Measurements from ENCODE around the gene ZNF525.
"Not testable (repeated sequence)": the region's sequence is repeated elsewhere in the genome, so short reads cannot be mapped to it uniquely, and the experiment has no call there.

Gene ZNF525

DNA sequence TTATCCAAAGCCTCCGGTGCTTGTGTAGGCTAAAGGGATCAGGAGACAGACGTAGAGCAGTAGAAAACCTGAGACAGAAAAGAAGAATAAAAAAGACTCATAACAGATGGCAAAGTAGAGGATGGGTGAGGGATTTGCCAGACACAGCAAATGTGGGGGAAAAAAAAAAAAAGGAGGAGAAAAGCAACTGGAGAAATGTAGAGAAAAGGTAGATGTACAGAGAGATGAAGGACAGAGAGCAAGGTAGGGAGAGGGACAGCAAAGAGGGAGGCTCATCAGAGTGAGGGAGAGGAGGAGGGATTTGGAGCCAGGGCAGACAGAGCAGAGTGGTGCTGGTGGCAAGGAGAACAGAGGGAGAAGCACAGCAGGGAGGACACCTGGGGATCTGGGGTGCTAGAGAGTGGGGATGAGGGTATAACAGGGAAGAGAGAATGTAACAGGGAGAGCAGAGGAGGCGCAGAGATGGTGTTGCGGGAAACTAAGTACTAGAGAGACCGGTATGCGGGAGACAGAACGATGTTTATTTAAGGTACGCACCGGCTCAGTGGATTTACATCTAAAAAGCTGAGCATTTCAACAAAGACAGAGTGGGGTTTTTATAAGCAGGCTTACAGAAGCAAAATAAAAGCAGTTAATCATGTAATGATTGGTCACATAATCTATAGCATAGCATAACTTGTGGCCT lies 30.5 kb downstream of the ZNF525 start:
- POLR2A ChIA-PET; DNase-seq; H3K27me3 ChIP-seq (replicated peaks in 2 of 5; ENCODE audit: control insufficient read depth in 4 of 5, insufficient read depth in 5 of 5, low read length in 4 of 5): not testable (repeated sequence)
- Histone ChIP-seq H3K27ac (ENCODE audit: insufficient read depth in 1 of 2, low read depth in 1 of 2, low read length in 2 of 2, poor library complexity in 1 of 2, severe bottlenecking in 2 of 2) (peak overlapping the region; percentile 66 to 87), H3K4me1 (ENCODE audit: control extremely low read depth in 1 of 4, control insufficient read depth in 4 of 4, insufficient read depth in 4 of 4, low read length in 3 of 4) (peaks cover 0 to 19% (median 14%) of the 10 kb centered on the region in 4 experiments), H3K36me3 (ENCODE audit: control insufficient read depth in 4 of 4, insufficient read depth in 4 of 4, low read length in 3 of 4) (peaks cover 4 to 28% (median 19%) of the 10 kb centered on the region in 4 experiments), H3K4me3 (ENCODE audit: control insufficient read depth in 1 of 7, extremely low read depth in 1 of 7, insufficient read depth in 4 of 7, low read depth in 2 of 7, low read length in 6 of 7) (peak overlapping the region; percentile 82 to 93 (median 88)), H3K9me3 (ENCODE audit: control extremely low read depth in 1 of 5, control insufficient read depth in 4 of 5, insufficient read depth in 2 of 5, low read depth in 1 of 5, low read length in 4 of 5) (peaks cover 0 to 15% (median 4%) of the 10 kb centered on the region in 5 experiments)
- CTCF ChIA-PET: interaction anchor here (1.0 kb wide), 1 partner anchor 23 kb away, joined by 3 read pairs; no protein-coding TSS in a partner anchor
- WGBS (ENCODE audit: insufficient coverage): 17% methylated on average over 6 of the region's 9 CpGs

DNA sequence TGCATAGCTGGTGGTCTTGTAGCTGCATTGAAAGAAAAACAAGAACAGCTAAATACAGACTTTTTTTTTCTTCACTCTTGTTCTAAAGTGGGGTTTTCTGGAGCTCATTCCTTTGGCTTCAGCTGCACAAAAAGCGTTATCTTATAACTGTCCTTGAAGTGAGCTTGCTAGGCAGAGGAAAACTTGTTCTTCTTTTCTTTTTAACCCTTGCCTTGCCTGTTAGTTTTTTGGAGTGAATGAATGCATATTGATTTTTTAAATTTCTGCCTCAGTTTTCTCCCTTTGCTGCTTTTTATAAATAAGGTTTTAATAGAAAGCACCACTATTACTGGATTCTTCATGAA lies 31.0 kb downstream of the ZNF525 start:
- ChIA-PET POLR2A (no interaction called here), CTCF (no interaction called here)
- Histone ChIP-seq H3K4me3 (ENCODE audit: control insufficient read depth in 1 of 7, extremely low read depth in 1 of 7, insufficient read depth in 4 of 7, low read depth in 2 of 7, low read length in 6 of 7) (peak overlapping the region in 5 of 7 experiments; percentile 30 to 93 (median 88)), H3K27ac (ENCODE audit: insufficient read depth in 1 of 2, low read depth in 1 of 2, low read length in 2 of 2, poor library complexity in 1 of 2, severe bottlenecking in 2 of 2) (no peak overlapping the region), H3K36me3 (ENCODE audit: control insufficient read depth in 4 of 4, insufficient read depth in 4 of 4, low read length in 3 of 4) (peaks cover 4 to 30% (median 21%) of the 10 kb centered on the region in 4 experiments), H3K9me3 (ENCODE audit: control extremely low read depth in 1 of 5, control insufficient read depth in 4 of 5, insufficient read depth in 2 of 5, low read depth in 1 of 5, low read length in 4 of 5) (peaks cover 0 to 17% (median 7%) of the 10 kb centered on the region in 5 experiments), H3K27me3 (replicated peaks in 2 of 5; ENCODE audit: control insufficient read depth in 4 of 5, insufficient read depth in 5 of 5, low read length in 4 of 5) (no peaks in the 10 kb centered on the region), H3K4me1 (ENCODE audit: control extremely low read depth in 1 of 4, control insufficient read depth in 4 of 4, insufficient read depth in 4 of 4, low read length in 3 of 4) (peaks cover 0 to 19% (median 14%) of the 10 kb centered on the region in 4 experiments)
- DNase-seq: no peak
- 0% methylated on average over 1 of the region's 1 CpG for WGBS (ENCODE audit: insufficient coverage)

DNA sequence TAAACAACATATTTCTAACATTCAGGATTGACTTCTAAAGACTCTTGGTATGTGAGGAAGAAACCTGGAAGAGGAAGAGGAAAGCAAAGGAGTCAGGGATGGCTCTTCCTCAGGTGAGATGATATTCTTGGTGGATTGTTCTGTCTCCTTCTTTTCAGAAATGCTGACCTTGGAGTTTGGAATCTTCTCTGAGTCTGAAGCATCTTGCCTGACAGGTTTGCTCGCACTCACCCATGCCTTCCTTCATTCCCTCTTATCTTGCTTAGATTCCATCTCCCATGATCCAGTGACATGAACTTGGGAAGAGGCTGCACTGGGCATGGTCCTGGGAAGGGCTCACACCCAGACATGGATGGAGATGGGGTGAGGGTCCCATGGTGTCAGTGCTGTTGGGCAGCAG lies 32.4 kb downstream of the ZNF525 start:
- no CpG with 5 or more reads among the region's 1 CpG for WGBS (ENCODE audit: insufficient coverage)
- H3K27me3 ChIP-seq (replicated peaks in 2 of 5; ENCODE audit: control insufficient read depth in 4 of 5, insufficient read depth in 5 of 5, low read length in 4 of 5); DNase-seq; POLR2A ChIA-PET; H3K27ac ChIP-seq (ENCODE audit: insufficient read depth in 1 of 2, low read depth in 1 of 2, low read length in 2 of 2, poor library complexity in 1 of 2, severe bottlenecking in 2 of 2); CTCF ChIA-PET; H3K4me3 ChIP-seq (ENCODE audit: control insufficient read depth in 1 of 7, extremely low read depth in 1 of 7, insufficient read depth in 4 of 7, low read depth in 2 of 7, low read length in 6 of 7): not testable (repeated sequence)
- H3K36me3 ChIP-seq (ENCODE audit: control insufficient read depth in 4 of 4, insufficient read depth in 4 of 4, low read length in 3 of 4): peaks cover 8 to 40% (median 30%) of the 10 kb centered on the region in 4 experiments
- H3K9me3 ChIP-seq (ENCODE audit: control extremely low read depth in 1 of 5, control insufficient read depth in 4 of 5, insufficient read depth in 2 of 5, low read depth in 1 of 5, low read length in 4 of 5): peaks cover 0 to 28% (median 17%) of the 10 kb centered on the region in 5 experiments
- H3K4me1 ChIP-seq (ENCODE audit: control extremely low read depth in 1 of 4, control insufficient read depth in 4 of 4, insufficient read depth in 4 of 4, low read length in 3 of 4): peaks cover 0 to 19% (median 14%) of the 10 kb centered on the region in 4 experiments

DNA sequence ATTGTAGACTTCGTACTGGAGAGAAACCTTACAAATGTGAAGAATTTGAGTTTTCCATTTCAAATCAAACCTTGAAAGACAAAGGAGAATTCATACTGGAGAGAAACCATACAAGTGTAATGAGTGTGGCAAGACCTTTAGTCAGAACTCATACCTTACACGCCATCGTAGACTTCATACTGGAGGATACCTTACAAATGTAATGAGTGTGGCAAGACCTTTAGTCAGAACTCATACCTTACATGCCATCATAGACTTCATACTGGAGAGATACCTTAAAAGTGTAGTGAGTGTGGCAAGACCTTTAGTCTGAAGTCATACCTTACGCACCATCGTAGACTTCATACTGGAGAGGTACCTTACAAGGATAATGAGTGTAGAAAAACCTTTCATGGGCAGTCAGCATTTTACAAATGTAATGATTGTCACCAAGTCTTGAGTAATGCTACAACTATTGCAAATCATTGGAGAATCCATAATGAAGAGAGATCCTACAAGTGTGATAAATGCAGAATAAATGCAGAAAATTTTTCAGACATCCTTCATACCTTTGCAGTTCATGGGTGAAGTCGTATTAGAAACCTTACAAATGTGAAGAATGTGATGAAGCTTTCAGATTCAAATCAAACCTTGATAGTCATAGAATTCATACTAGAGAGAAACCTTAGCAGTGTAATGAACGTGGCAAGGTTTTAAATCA lies 44.1 kb downstream of the ZNF525 start:
- ChIA-PET POLR2A (no interaction called here), CTCF (no interaction called here)
- no peaks in the 10 kb centered on the region for H3K27me3 ChIP-seq (replicated peaks in 2 of 5; ENCODE audit: control insufficient read depth in 4 of 5, insufficient read depth in 5 of 5, low read length in 4 of 5)
- H3K4me1 ChIP-seq (ENCODE audit: control extremely low read depth in 1 of 4, control insufficient read depth in 4 of 4, insufficient read depth in 4 of 4, low read length in 3 of 4): no peaks in the 10 kb centered on the region
- peaks cover 13 to 42% (median 30%) of the 10 kb centered on the region in 4 experiments for H3K36me3 ChIP-seq (ENCODE audit: control insufficient read depth in 4 of 4, insufficient read depth in 4 of 4, low read length in 3 of 4)
- DNase-seq: no peak
- peaks cover 13 to 75% (median 51%) of the 10 kb centered on the region in 5 experiments for H3K9me3 ChIP-seq (ENCODE audit: control extremely low read depth in 1 of 5, control insufficient read depth in 4 of 5, insufficient read depth in 2 of 5, low read depth in 1 of 5, low read length in 4 of 5)
- 100% methylated on average over 3 of the region's 7 CpGs for WGBS (ENCODE audit: insufficient coverage)
- H3K4me3 ChIP-seq (ENCODE audit: control insufficient read depth in 1 of 7, extremely low read depth in 1 of 7, insufficient read depth in 4 of 7, low read depth in 2 of 7, low read length in 6 of 7): no peak overlapping the region
- no peak overlapping the region for H3K27ac ChIP-seq (ENCODE audit: insufficient read depth in 1 of 2, low read depth in 1 of 2, low read length in 2 of 2, poor library complexity in 1 of 2, severe bottlenecking in 2 of 2)

DNA sequence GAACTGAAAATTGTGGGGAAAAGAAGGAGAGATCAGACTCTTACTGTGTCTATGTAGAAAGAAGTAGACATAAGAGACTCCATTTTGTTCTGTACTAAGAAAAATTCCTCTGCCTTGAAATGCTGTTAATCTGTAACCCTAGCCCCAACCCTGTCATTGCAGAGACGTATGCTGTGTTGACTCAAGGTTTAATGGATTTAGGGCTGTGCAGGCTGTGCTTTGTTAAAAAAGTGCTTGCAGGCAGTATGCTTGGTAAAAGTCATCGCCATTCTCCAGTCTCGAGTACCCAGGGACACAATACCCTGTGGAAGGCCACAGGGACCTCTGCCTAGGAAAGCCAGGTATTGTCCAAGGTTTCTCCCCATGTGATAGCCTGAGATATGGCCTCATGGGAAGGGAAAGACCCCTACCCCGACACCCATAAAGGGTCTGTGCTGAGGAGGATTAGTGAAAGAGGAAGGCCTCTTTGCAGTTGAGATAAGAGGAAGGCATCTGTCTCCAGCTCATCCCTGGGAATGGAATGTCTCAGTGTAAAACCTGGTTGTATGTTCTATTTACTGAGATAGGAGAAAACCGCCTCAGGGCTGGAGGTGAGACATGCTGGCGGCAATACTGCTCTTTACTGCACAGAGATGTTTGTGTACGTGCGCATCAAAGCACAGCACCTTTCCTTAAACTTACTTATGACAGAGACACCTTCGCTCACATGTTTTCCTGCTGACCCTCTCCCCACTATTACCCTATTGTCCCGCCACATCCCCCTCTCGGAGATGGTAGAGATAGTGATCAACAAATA lies 55.2 kb downstream of the ZNF525 start:
- H3K27me3 ChIP-seq (replicated peaks in 2 of 5; ENCODE audit: control insufficient read depth in 4 of 5, insufficient read depth in 5 of 5, low read length in 4 of 5); H3K27ac ChIP-seq (ENCODE audit: insufficient read depth in 1 of 2, low read depth in 1 of 2, low read length in 2 of 2, poor library complexity in 1 of 2, severe bottlenecking in 2 of 2); H3K4me3 ChIP-seq (ENCODE audit: control insufficient read depth in 1 of 7, extremely low read depth in 1 of 7, insufficient read depth in 4 of 7, low read depth in 2 of 7, low read length in 6 of 7); POLR2A ChIA-PET; CTCF ChIA-PET; DNase-seq; H3K36me3 ChIP-seq (ENCODE audit: control insufficient read depth in 4 of 4, insufficient read depth in 4 of 4, low read length in 3 of 4); H3K4me1 ChIP-seq (ENCODE audit: control extremely low read depth in 1 of 4, control insufficient read depth in 4 of 4, insufficient read depth in 4 of 4, low read length in 3 of 4): not testable (repeated sequence)
- H3K9me3 ChIP-seq (ENCODE audit: control extremely low read depth in 1 of 5, control insufficient read depth in 4 of 5, insufficient read depth in 2 of 5, low read depth in 1 of 5, low read length in 4 of 5): peaks cover 0 to 12% (median 0%) of the 10 kb centered on the region in 5 experiments
- WGBS (ENCODE audit: insufficient coverage): 79% methylated on average over 9 of the region's 11 CpGs

DNA sequence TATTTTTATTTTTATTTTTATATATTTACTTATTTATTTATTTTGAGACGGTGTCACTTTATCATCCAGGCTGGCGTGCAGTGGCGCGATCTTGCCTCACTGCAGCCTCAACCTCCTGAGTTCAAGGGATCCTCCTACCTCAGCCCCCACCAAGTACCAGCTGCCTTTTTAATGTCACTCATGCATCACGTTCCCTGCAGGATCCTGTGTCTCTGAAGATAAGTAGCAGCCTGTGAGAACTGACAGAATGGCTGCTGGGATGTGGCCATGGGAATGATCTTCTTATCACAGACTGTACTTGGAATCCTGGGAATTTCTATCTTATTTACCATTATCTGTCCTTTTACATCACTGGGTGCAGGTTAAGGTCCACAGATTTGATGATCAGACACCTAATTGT lies 57.0 kb downstream of the ZNF525 start:
- Histone ChIP-seq H3K9me3 (ENCODE audit: control extremely low read depth in 1 of 5, control insufficient read depth in 4 of 5, insufficient read depth in 2 of 5, low read depth in 1 of 5, low read length in 4 of 5) (peaks cover 0 to 7% (median 0%) of the 10 kb centered on the region in 5 experiments), H3K36me3 (ENCODE audit: control insufficient read depth in 4 of 4, insufficient read depth in 4 of 4, low read length in 3 of 4) (no peaks in the 10 kb centered on the region), H3K27me3 (replicated peaks in 2 of 5; ENCODE audit: control insufficient read depth in 4 of 5, insufficient read depth in 5 of 5, low read length in 4 of 5) (no peaks in the 10 kb centered on the region), H3K4me1 (ENCODE audit: control extremely low read depth in 1 of 4, control insufficient read depth in 4 of 4, insufficient read depth in 4 of 4, low read length in 3 of 4) (peaks cover 0 to 3% (median 0%) of the 10 kb centered on the region in 4 experiments), H3K4me3 (ENCODE audit: control insufficient read depth in 1 of 7, extremely low read depth in 1 of 7, insufficient read depth in 4 of 7, low read depth in 2 of 7, low read length in 6 of 7) (no peak overlapping the region), H3K27ac (ENCODE audit: insufficient read depth in 1 of 2, low read depth in 1 of 2, low read length in 2 of 2, poor library complexity in 1 of 2, severe bottlenecking in 2 of 2) (no peak overlapping the region)
- ChIA-PET POLR2A (no interaction called here), CTCF (interaction anchor here (1.2 kb wide), 1 partner anchor 52 kb away, joined by 3 read pairs; no protein-coding TSS in a partner anchor)
- WGBS (ENCODE audit: insufficient coverage): 95% methylated on average over 4 of the region's 5 CpGs
- no peak for DNase-seq
